ENCODE measurements around the gene SRP54.
"Not testable (repeated sequence)": the region's sequence is repeated elsewhere in the genome, so short reads cannot be mapped to it uniquely, and the experiment has no call there.

The SRP54 gene

DNA sequence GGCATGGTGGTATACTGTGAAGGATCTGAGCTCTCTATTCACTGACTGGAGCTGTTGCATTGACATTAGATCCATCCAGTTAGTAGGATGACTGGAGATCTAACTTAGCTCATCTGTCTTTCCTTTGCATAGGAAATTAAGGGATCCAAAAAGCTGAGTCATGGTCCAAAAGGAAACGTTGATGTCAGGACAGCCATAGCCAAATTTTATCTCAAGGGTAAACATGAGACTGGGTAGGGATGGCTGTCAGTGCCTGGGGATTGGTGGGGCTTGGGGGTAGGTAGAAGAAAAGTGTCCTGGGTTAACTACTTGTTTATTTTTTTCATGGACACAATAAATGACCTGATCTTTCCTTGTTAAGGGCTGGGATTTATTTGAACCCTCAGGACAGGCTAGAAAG is 67.9 kb downstream of the SRP54 start:
- no peak overlapping the region for H3K18ac ChIP-seq (ENCODE audit: low read length)
- H3K4ac ChIP-seq (ENCODE audit: low read depth, low read length), result no peak overlapping the region
- no peaks in the 10 kb centered on the region for H3K27me3 ChIP-seq (ENCODE audit: insufficient read depth, low read length, poor library complexity)
- peaks cover 4% of the 10 kb centered on the region for H3K79me1 ChIP-seq (ENCODE audit: low read length)
- H3K23ac ChIP-seq (ENCODE audit: low read length), result no peak overlapping the region
- no peaks in the 10 kb centered on the region for H3K36me3 ChIP-seq (ENCODE audit: control insufficient read depth, insufficient read depth, low read length)
- H3K9ac ChIP-seq (ENCODE audit: low read length), result no peak overlapping the region
- no peak overlapping the region for H2AK5ac ChIP-seq (ENCODE audit: low read length)
- H3K4me2 ChIP-seq (ENCODE audit: low read length), result no peak overlapping the region
- no peak overlapping the region for H2BK120ac ChIP-seq (ENCODE audit: low read depth, low read length)
- no peak overlapping the region for H3K4me3 ChIP-seq (ENCODE audit: low read length)
- H2BK15ac ChIP-seq (replicated peaks; ENCODE audit: low read depth), result no peak overlapping the region
- H3K79me2 ChIP-seq (ENCODE audit: control insufficient read depth, insufficient read depth, low read length), result peaks cover 8% of the 10 kb centered on the region
- H3K56ac ChIP-seq (ENCODE audit: low read length), result no peak overlapping the region
- no peak overlapping the region for H4K5ac ChIP-seq (ENCODE audit: low read length)
- DNase-seq, result peak; percentile 23
- no peak overlapping the region for H3K27ac ChIP-seq (ENCODE audit: low read depth, low read length)
- no peaks in the 10 kb centered on the region for H3K4me1 ChIP-seq (ENCODE audit: control insufficient read depth, low read depth, low read length)
- H4K8ac ChIP-seq (ENCODE audit: low read depth, low read length), result no peak overlapping the region
- no peak overlapping the region for H2BK5ac ChIP-seq (ENCODE audit: low read length)
- WGBS (ENCODE audit: extremely low coverage, insufficient coverage, low lambda C conversion rate), result no CpG with 5 or more reads among the region's 1 CpG

DNA sequence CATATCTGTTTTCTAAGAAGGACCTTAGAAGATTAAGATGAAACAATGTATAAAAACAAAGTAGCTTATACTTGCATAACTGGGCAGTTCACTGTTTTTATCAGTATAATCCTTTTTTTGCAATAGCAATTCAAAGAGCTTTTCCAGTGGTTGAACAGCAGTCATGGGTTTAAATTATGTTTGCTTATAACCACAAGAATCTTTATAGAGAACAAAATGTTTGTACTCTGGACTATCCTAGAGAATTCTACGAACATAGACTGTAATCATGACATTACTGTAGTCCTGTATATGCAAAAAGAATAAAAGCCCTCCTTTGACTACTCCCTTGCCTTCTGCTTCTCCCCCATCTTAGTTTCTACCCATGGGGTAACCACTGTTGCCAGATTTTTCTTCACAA is 69.0 kb downstream of the SRP54 start:
- H3K18ac ChIP-seq (ENCODE audit: low read length), result no peak overlapping the region
- H3K4ac ChIP-seq (ENCODE audit: low read depth, low read length), result no peak overlapping the region
- no peak overlapping the region for H3K27ac ChIP-seq (ENCODE audit: low read depth, low read length)
- no peak overlapping the region for H3K4me3 ChIP-seq (ENCODE audit: low read length)
- H4K5ac ChIP-seq (ENCODE audit: low read length), result no peak overlapping the region
- H3K23ac ChIP-seq (ENCODE audit: low read length), result no peak overlapping the region
- H3K4me1 ChIP-seq (ENCODE audit: control insufficient read depth, low read depth, low read length), result no peaks in the 10 kb centered on the region
- H3K36me3 ChIP-seq (ENCODE audit: control insufficient read depth, insufficient read depth, low read length), result no peaks in the 10 kb centered on the region
- peaks cover 4% of the 10 kb centered on the region for H3K79me1 ChIP-seq (ENCODE audit: low read length)
- no peak for DNase-seq
- WGBS (ENCODE audit: extremely low coverage, insufficient coverage, low lambda C conversion rate), result no CpG with 5 or more reads among the region's 1 CpG
- H2AK5ac ChIP-seq (ENCODE audit: low read length), result no peak overlapping the region
- H4K8ac ChIP-seq (ENCODE audit: low read depth, low read length), result no peak overlapping the region
- no peak overlapping the region for H3K56ac ChIP-seq (ENCODE audit: low read length)
- H3K79me2 ChIP-seq (ENCODE audit: control insufficient read depth, insufficient read depth, low read length), result peaks cover 8% of the 10 kb centered on the region
- H3K9ac ChIP-seq (ENCODE audit: low read length), result no peak overlapping the region
- H2BK5ac ChIP-seq (ENCODE audit: low read length), result no peak overlapping the region
- no peak overlapping the region for H2BK15ac ChIP-seq (replicated peaks; ENCODE audit: low read depth)
- no peak overlapping the region for H2BK120ac ChIP-seq (ENCODE audit: low read depth, low read length)
- H3K27me3 ChIP-seq (ENCODE audit: insufficient read depth, low read length, poor library complexity), result no peaks in the 10 kb centered on the region
- no peak overlapping the region for H3K4me2 ChIP-seq (ENCODE audit: low read length)

DNA sequence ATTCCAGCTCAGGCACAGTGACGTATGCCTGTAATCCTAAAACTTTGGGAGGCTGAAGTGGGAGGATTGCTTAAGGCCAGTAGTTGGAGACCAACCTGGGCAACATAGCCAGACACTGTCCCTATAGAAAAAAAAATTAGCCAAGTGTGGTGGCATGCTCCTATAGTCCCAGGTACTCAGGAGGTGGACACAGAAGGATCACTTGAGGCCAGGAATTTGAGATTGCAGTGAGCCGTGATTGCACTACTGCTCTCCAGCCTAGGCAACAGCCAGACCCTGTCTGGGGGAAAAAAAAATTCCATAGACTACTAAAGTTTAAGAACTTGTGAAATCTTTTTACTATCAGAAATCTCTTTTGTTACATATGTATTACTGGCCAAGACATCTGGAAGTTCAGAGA is 69.8 kb downstream of the SRP54 start:
- Histone ChIP-seq H3K79me2 (ENCODE audit: control insufficient read depth, insufficient read depth, low read length) (peaks cover 4% of the 10 kb centered on the region), H3K18ac (ENCODE audit: low read length) (no peak overlapping the region), H3K23ac (ENCODE audit: low read length) (no peak overlapping the region), H3K4me2 (ENCODE audit: low read length) (no peak overlapping the region), H3K4me1 (ENCODE audit: control insufficient read depth, low read depth, low read length) (no peaks in the 10 kb centered on the region), H2BK5ac (ENCODE audit: low read length) (no peak overlapping the region), H3K9ac (ENCODE audit: low read length) (no peak overlapping the region), H3K56ac (ENCODE audit: low read length) (no peak overlapping the region), H4K5ac (ENCODE audit: low read length) (no peak overlapping the region), H2BK15ac (replicated peaks; ENCODE audit: low read depth) (no peak overlapping the region), H3K36me3 (ENCODE audit: control insufficient read depth, insufficient read depth, low read length) (no peaks in the 10 kb centered on the region), H3K4ac (ENCODE audit: low read depth, low read length) (no peak overlapping the region), H2AK5ac (ENCODE audit: low read length) (no peak overlapping the region), H3K79me1 (ENCODE audit: low read length) (peaks cover 2% of the 10 kb centered on the region), H3K4me3 (ENCODE audit: low read length) (no peak overlapping the region), H2BK120ac (ENCODE audit: low read depth, low read length) (no peak overlapping the region), H3K27ac (ENCODE audit: low read depth, low read length) (no peak overlapping the region), H4K8ac (ENCODE audit: low read depth, low read length) (no peak overlapping the region), H3K27me3 (ENCODE audit: insufficient read depth, low read length, poor library complexity) (no peaks in the 10 kb centered on the region)
- no CpG with 5 or more reads among the region's 2 CpGs for WGBS (ENCODE audit: extremely low coverage, insufficient coverage, low lambda C conversion rate)
- DNase-seq, result no peak

DNA sequence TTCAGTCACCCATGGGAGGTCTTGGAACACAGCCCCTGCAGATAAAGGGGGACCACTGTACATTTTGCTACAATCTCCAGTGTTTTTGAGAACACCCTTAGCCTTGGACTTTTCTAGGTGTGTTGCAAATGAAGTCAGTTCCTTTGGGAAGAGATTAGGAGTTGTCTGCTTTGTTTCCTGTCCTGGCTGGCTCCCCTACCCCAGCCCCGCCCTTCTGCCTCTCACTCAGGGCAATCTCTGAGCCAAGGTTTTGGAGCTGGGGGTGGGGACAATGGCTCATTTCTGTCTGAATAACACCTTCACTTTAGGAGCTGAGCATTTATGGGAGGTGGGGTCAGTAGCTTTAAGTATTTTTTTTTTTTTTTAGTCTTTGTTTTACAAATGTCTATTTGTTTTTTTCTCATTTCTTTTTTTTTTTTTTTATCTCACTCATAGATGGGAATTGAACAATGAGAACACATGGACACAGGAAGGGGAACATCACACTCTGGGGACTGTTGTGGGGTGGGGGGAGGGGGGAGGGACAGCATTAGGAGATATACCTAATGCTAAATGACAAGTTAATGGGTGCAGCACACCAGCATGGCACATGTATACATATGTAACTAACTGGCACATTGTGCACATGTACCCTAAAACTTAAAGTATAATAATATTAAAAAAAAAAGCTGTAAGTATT is 78.5 kb downstream of the SRP54 start:
- DNase-seq, result peak; percentile 93
- no CpG with 5 or more reads among the region's 1 CpG for whole genome bisulfite sequencing (ENCODE audit: extremely low coverage, insufficient coverage, low lambda C conversion rate)

DNA sequence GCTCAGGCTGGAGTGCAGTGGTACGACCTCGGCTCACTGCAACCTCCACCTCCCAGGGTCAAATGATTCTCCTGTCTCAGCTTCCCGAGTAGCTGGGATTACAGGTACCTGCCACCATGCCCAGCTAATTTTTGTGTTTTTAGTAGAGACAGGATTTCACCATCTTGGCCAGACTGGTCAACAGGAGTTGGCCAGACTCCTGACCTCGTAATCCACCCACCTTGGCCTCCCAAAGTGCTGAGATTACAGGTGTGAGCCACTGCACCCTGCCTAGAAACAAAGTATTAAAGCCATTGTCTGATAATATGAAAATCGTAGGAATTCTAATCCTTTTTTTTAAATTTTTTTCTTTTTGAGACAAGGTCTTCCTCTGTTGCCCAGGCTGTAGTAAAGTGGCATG is 82.9 kb downstream of the SRP54 start:
- H2BK15ac ChIP-seq (replicated peaks; ENCODE audit: low read depth); H3K4ac ChIP-seq (ENCODE audit: low read depth, low read length); H3K23ac ChIP-seq (ENCODE audit: low read length); H3K18ac ChIP-seq (ENCODE audit: low read length); H3K4me3 ChIP-seq (ENCODE audit: low read length); DNase-seq; H3K4me2 ChIP-seq (ENCODE audit: low read length); H3K79me2 ChIP-seq (ENCODE audit: control insufficient read depth, insufficient read depth, low read length); H4K8ac ChIP-seq (ENCODE audit: low read depth, low read length); H2AK5ac ChIP-seq (ENCODE audit: low read length); H3K9ac ChIP-seq (ENCODE audit: low read length); H3K36me3 ChIP-seq (ENCODE audit: control insufficient read depth, insufficient read depth, low read length); H3K79me1 ChIP-seq (ENCODE audit: low read length); H2BK120ac ChIP-seq (ENCODE audit: low read depth, low read length); H2BK5ac ChIP-seq (ENCODE audit: low read length); H3K27me3 ChIP-seq (ENCODE audit: insufficient read depth, low read length, poor library complexity); H4K5ac ChIP-seq (ENCODE audit: low read length); H3K4me1 ChIP-seq (ENCODE audit: control insufficient read depth, low read depth, low read length); H3K56ac ChIP-seq (ENCODE audit: low read length); H3K27ac ChIP-seq (ENCODE audit: low read depth, low read length): not testable (repeated sequence)
- no CpG with 5 or more reads among the region's 5 CpGs for WGBS (ENCODE audit: extremely low coverage, insufficient coverage, low lambda C conversion rate)

More for the DNA sequence above, 78.5 kb downstream of the SRP54 start:
- H3K36me3 ChIP-seq (ENCODE audit: control insufficient read depth, insufficient read depth, low read length); H3K79me2 ChIP-seq (ENCODE audit: control insufficient read depth, insufficient read depth, low read length); H2AK5ac ChIP-seq (ENCODE audit: low read length); H3K4me3 ChIP-seq (ENCODE audit: low read length); H3K9ac ChIP-seq (ENCODE audit: low read length); H3K4me1 ChIP-seq (ENCODE audit: control insufficient read depth, low read depth, low read length); H2BK15ac ChIP-seq (replicated peaks; ENCODE audit: low read depth); H3K4me2 ChIP-seq (ENCODE audit: low read length); H4K5ac ChIP-seq (ENCODE audit: low read length); H3K27me3 ChIP-seq (ENCODE audit: insufficient read depth, low read length, poor library complexity); H3K23ac ChIP-seq (ENCODE audit: low read length); H4K8ac ChIP-seq (ENCODE audit: low read depth, low read length); H2BK5ac ChIP-seq (ENCODE audit: low read length); H3K79me1 ChIP-seq (ENCODE audit: low read length): not testable (repeated sequence)
- Histone ChIP-seq H3K18ac (ENCODE audit: low read length) (peak overlapping the region; percentile 92), H3K27ac (ENCODE audit: low read depth, low read length) (peak overlapping the region; percentile 69), H3K4ac (ENCODE audit: low read depth, low read length) (peak overlapping the region; percentile 77), H3K56ac (ENCODE audit: low read length) (peak overlapping the region; percentile 68), H2BK120ac (ENCODE audit: low read depth, low read length) (peak overlapping the region; percentile 89)

Data from mesendoderm (in vitro differentiated cells).